ENCODE results near the gene NFYA. TPM values are rescaled to one million over a fixed set of nuclear protein-coding genes. Genes with fewer than 3 reads are reported as not detected.
"Not testable (repeated sequence)": the region's sequence is repeated elsewhere in the genome, so short reads cannot be mapped to it uniquely, and the experiment has no call there.

NFYA gene
- total RNA-seq, 1 experiment from 2014 or later, result 28.7 TPM

DNA sequence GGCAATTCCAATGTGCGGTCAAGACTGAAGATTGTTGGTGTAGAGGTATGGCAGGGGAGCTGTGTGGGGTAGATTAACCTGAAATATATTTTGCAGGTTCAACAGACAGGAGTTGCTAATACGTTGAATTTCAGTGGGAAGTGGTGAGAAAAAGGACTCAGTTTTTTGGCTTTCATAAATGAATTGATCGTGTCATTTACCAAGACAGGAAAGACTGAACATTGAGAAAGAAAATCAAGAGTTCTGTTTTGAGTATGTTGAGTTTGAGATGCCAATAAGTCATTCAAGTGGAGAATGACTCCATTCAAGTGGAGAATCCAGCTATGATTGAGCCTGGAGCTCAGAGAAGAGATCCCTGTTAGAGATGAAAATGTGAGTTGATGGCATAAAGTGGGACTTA lies 31.1 kb downstream of the NFYA start:
- Histone ChIP-seq H3K79me2 (ENCODE audit: insufficient read depth, low read length) (no peaks in the 10 kb centered on the region), H3K9me2 (ENCODE audit: insufficient read depth) (no peaks in the 10 kb centered on the region), H3K27ac (ENCODE audit: low read depth, low read length) (no peak overlapping the region), H3K27me3 (ENCODE audit: insufficient read depth, low read length) (no peaks in the 10 kb centered on the region), H3K4me3 (replicated peaks in 1 of 2; ENCODE audit: low read depth in 1 of 2, low read length in 2 of 2) (no peak overlapping the region), H3K4me1 (ENCODE audit: control insufficient read depth in 1 of 2, insufficient read depth in 2 of 2, low read length in 2 of 2) (no peaks in the 10 kb centered on the region), H3K9me3 (ENCODE audit: control insufficient read depth in 1 of 2, insufficient read depth in 1 of 2, low read depth in 1 of 2, low read length in 2 of 2) (no peaks in the 10 kb centered on the region), H2AFZ (ENCODE audit: low read depth, low read length, poor library complexity, severe bottlenecking) (no peak overlapping the region), H3K4me2 (ENCODE audit: low read length) (no peak overlapping the region), H3K36me3 (ENCODE audit: control insufficient read depth in 1 of 2, insufficient read depth in 2 of 2, low read length in 2 of 2) (peaks cover 6 to 15% of the 10 kb centered on the region in 2 experiments; a peak in 3 of 4 replicates), H3K9ac (ENCODE audit: low read length) (no peak overlapping the region), H4K20me1 (ENCODE audit: insufficient read depth) (no peaks in the 10 kb centered on the region)
- ATAC-seq, result no peak
- DNase-seq (ENCODE audit: low read depth, low spot score), result no peak
- BruUV-seq (replicated peaks), result no TSS peak
- ChIA-PET RAD21 (ENCODE audit: low non-redundant PET in 1 of 2, low total read pairs in 2 of 2, uncharacterized antibody in 2 of 2, unreplicated experiment in 2 of 2) (no interaction called here), CTCF (no interaction called here), POLR2A (no interaction called here)
- no peak for TF ChIP-seq JUND (IDR thresholded peaks at IDR 0.05)
- TF ChIP-seq POLR2AphosphoS5 (IDR thresholded peaks at IDR 0.05; ENCODE audit: low read depth, low read length), result no peak
- no peak for TF ChIP-seq YY1 (IDR thresholded peaks at IDR 0.05; ENCODE audit: extremely low read depth, insufficient replicate concordance, low read depth, low read length)
- intact Hi-C loops (cut with micrococcal nuclease), result no loop called here

DNA sequence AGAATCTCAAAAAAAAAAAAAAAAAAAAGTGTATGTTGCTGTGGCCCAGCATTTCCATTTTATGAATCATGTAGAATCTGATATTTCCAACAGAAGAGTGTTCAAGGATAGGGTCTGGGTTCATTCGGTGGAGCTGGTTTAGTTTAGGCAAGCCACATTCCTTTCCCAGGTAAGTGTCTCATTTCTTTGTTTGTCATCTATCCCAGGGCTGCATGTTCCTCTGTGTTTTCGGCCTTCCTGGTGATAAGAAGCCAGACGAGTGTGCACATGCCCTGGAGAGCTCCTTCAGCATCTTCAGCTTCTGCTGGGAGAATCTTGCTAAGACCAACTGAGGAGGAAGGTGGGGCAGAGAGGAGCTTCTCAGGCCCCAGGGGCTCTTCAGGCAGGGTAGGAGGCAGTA lies 38.2 kb downstream of the NFYA start:
- intact Hi-C loops (cut with micrococcal nuclease), result no loop called here
- no peak overlapping the region for H3K9ac ChIP-seq (ENCODE audit: low read length)
- no peaks in the 10 kb centered on the region for H3K79me2 ChIP-seq (ENCODE audit: insufficient read depth, low read length)
- ChIA-PET CTCF (interaction anchor here (1.0 kb wide), 1 partner anchor 71 kb away, joined by 3 read pairs; no protein-coding TSS in a partner anchor), POLR2A (no interaction called here), RAD21 (ENCODE audit: low non-redundant PET in 1 of 2, low total read pairs in 2 of 2, uncharacterized antibody in 2 of 2, unreplicated experiment in 2 of 2) (no interaction called here)
- BruUV-seq (replicated peaks), result no TSS peak
- no peak overlapping the region for H3K27ac ChIP-seq (ENCODE audit: low read depth, low read length)
- H3K9me2 ChIP-seq (ENCODE audit: insufficient read depth), result no peaks in the 10 kb centered on the region
- H3K4me3 ChIP-seq (replicated peaks in 1 of 2; ENCODE audit: low read depth in 1 of 2, low read length in 2 of 2), result no peak overlapping the region
- H3K4me1 ChIP-seq (ENCODE audit: control insufficient read depth in 1 of 2, insufficient read depth in 2 of 2, low read length in 2 of 2), result no peaks in the 10 kb centered on the region
- H3K4me2 ChIP-seq (ENCODE audit: low read length), result no peak overlapping the region
- H3K36me3 ChIP-seq (ENCODE audit: control insufficient read depth in 1 of 2, insufficient read depth in 2 of 2, low read length in 2 of 2), result no peaks in the 10 kb centered on the region
- ATAC-seq (no peak), DNase-seq (ENCODE audit: low read depth, low spot score) (no peak)
- TF ChIP-seq EGR1 (IDR thresholded peaks at IDR 0.05; ENCODE audit: low read depth), result no peak
- TF ChIP-seq, protein P1, sequence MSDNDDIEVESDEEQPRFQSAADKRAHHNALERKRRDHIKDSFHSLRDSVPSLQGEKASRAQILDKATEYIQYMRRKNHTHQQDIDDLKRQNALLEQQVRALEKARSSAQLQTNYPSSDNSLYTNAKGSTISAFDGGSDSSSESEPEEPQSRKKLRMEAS (IDR thresholded peaks at IDR 0.05), result no peak
- TF ChIP-seq ATF3 (IDR thresholded peaks at IDR 0.05), result no peak
- no peak for TF ChIP-seq RAD21 (IDR thresholded peaks at IDR 0.05; ENCODE audit: low read depth)
- TF ChIP-seq CBX3 (IDR thresholded peaks at IDR 0.05; ENCODE audit: low read depth), result no peak
- no peak for TF ChIP-seq POLR2AphosphoS5 (IDR thresholded peaks at IDR 0.05; ENCODE audit: low read depth, low read length)
- TF ChIP-seq ZBTB33 (IDR thresholded peaks at IDR 0.05; ENCODE audit: extremely low read depth, insufficient replicate concordance, low read length), result no peak
- H3K9me3 ChIP-seq (ENCODE audit: control insufficient read depth in 1 of 2, insufficient read depth in 1 of 2, low read depth in 1 of 2, low read length in 2 of 2), result no peaks in the 10 kb centered on the region
- H3K27me3 ChIP-seq (ENCODE audit: insufficient read depth, low read length), result no peaks in the 10 kb centered on the region
- H2AFZ ChIP-seq (ENCODE audit: low read depth, low read length, poor library complexity, severe bottlenecking), result no peak overlapping the region
- no peaks in the 10 kb centered on the region for H4K20me1 ChIP-seq (ENCODE audit: insufficient read depth)

- BruUV-seq (replicated peaks); H4K20me1 ChIP-seq (ENCODE audit: insufficient read depth); H3K9me3 ChIP-seq (ENCODE audit: control insufficient read depth in 1 of 2, insufficient read depth in 1 of 2, low read depth in 1 of 2, low read length in 2 of 2); H3K9me2 ChIP-seq (ENCODE audit: insufficient read depth); H3K4me2 ChIP-seq (ENCODE audit: low read length); POLR2A ChIA-PET; intact Hi-C loops (cut with micrococcal nuclease); ATAC-seq; H3K27me3 ChIP-seq (ENCODE audit: insufficient read depth, low read length); H3K79me2 ChIP-seq (ENCODE audit: insufficient read depth, low read length); H3K36me3 ChIP-seq (ENCODE audit: control insufficient read depth in 1 of 2, insufficient read depth in 2 of 2, low read length in 2 of 2); H2AFZ ChIP-seq (ENCODE audit: low read depth, low read length, poor library complexity, severe bottlenecking); H3K4me1 ChIP-seq (ENCODE audit: control insufficient read depth in 1 of 2, insufficient read depth in 2 of 2, low read length in 2 of 2); CTCF ChIA-PET; DNase-seq (ENCODE audit: low read depth, low spot score); RAD21 ChIA-PET (ENCODE audit: low non-redundant PET in 1 of 2, low total read pairs in 2 of 2, uncharacterized antibody in 2 of 2, unreplicated experiment in 2 of 2); H3K4me3 ChIP-seq (replicated peaks in 1 of 2; ENCODE audit: low read depth in 1 of 2, low read length in 2 of 2); H3K27ac ChIP-seq (ENCODE audit: low read depth, low read length); H3K9ac ChIP-seq (ENCODE audit: low read length): not testable (repeated sequence)
Observed at GRCh38 chr6:41115027-41115426, 42.3 kb downstream of the NFYA start.

Data from HCT116 (cell line).